Spleen (tissue), 11 donors: ENCODE measurements around the gene DEDD. TPM values are rescaled to one million over a fixed set of nuclear protein-coding genes. Genes with fewer than 3 reads are reported as not detected.

Experiments
- DNase-seq: peaks from one replicate; pipeline ENCODE4 v3.0.0-alpha.2; 2020
- H3K27ac ChIP-seq, 8 donors: fragments of 200-600 bp; sonication (generic) in 7 of 8; 1 replicate in 4 of 8; 2 replicates in 4 of 8; pipeline versions ENCODE4 v1.5.0 to v1.8.0; 2016 to 2021; ENCODE audit warnings: inconsistent platforms in 4 of 8, mild to moderate bottlenecking in 4 of 8, moderate library complexity in 1 of 8
- H3K27me3 ChIP-seq, 7 donors: fragments of 200-600 bp; sonication (generic) in 6 of 7; replicated peaks in 1 of 7; 1 replicate in 4 of 7; 2 replicates in 3 of 7; pipeline versions ENCODE4 v1.5.0 to v1.8.0; 2016 to 2021; ENCODE audit warnings: inconsistent platforms in 3 of 7, mild to moderate bottlenecking in 1 of 7
- H3K36me3 ChIP-seq, 6 donors: fragments of 200-600 bp; sonication (generic) in 5 of 6; 1 replicate in 4 of 6; 2 replicates in 2 of 6; pipeline versions ENCODE4 v1.5.0 to v1.8.0; 2016 to 2021; ENCODE audit warnings: inconsistent platforms in 2 of 6
- H3K4me1 ChIP-seq, 6 donors: fragments of 200-600 bp; sonication (generic) in 5 of 6; 1 replicate in 3 of 6; 2 replicates in 3 of 6; pipeline versions ENCODE4 v1.5.0 to v1.8.0; 2016 to 2021; ENCODE audit warnings: inconsistent platforms in 3 of 6
- H3K4me3 ChIP-seq, 8 donors: fragments of 200-600 bp; sonication (generic) in 7 of 8; 1 replicate in 4 of 8; 2 replicates in 4 of 8; pipeline versions ENCODE4 v1.5.0 to v1.8.0; 2016 to 2021; ENCODE audit warnings: inconsistent platforms in 4 of 8, mild to moderate bottlenecking in 4 of 8, moderate library complexity in 2 of 8
- H3K9me3 ChIP-seq, 8 donors: fragments of 200-600 bp; sonication (generic) in 7 of 8; 1 replicate in 4 of 8; 2 replicates in 4 of 8; pipeline versions ENCODE4 v1.5.0 to v1.8.0; 2016 to 2021; ENCODE audit warnings: inconsistent platforms in 4 of 8
- CTCF ChIP-seq, 11 experiments: fragments of 200-600 bp in 7 of 11; fragments of 450-650 bp in 4 of 11; sonication (generic) in 4 of 11; IDR thresholded peaks in 8 of 11; conservative IDR thresholded peaks in 3 of 11; 1 replicate in 7 of 11; 2 replicates in 4 of 11; pipeline versions ENCODE4 v1.4.0 to v1.8.0; 2016 to 2021; ENCODE audit warnings: antibody characterized with exemption in 11 of 11, inconsistent platforms in 4 of 11, mild to moderate bottlenecking in 1 of 11
- POLR2A ChIP-seq, 3 donors: fragments of 450-650 bp; IDR thresholded peaks; one replicate each; pipeline ENCODE4 v1.5.1; 2017; ENCODE audit warnings: antibody characterized with exemption in 3 of 3, mild to moderate bottlenecking in 1 of 3
- POLR2AphosphoS5 ChIP-seq, 3 donors: sonication (generic); formaldehyde crosslinking; IDR thresholded peaks; one replicate each; pipeline ENCODE4 v1.5.1; 2017; ENCODE audit warnings: antibody characterized with exemption in 3 of 3
- WGBS, 5 donors: extraction: QIAGEN DNeasy Blood & Tissue Kit in 3 of 5; methylation state at CpG; one replicate each; pipeline versions ENCODE4 v1.1.5 to v1.1.7; 2013 to 2018; 5-methylcytosine and 5-hydroxymethylcytosine counted together
- intact Hi-C: fragments of 100-400 bp; cut with DNase I; formaldehyde crosslinking; loops from one replicate; pipeline ENCODE4 v1.15.0; 2023; ENCODE audit warnings: low total_unique reads
- polyA plus RNA-seq, 3 donors: library from polyadenylated mRNA; stranded (reverse); fragments of 200-250 nt; gene quantifications; one replicate each; pipeline ENCODE4 v1.2.1, GENCODE V29; 2013
- total RNA-seq, 7 donors: library from RNA; depleted of rRNA in 3 of 7; stranded (reverse); fragments of >200 nt in 3 of 7; fragmentation: NEBNext Ultra II Directional in 4 of 7; extraction: Animal tissue kit (Norgen Biotek cat#: 25700) in 4 of 7; gene quantifications; one replicate each; pipeline versions ENCODE4 v1.1.0 to v1.2.1, GENCODE V29; 2016 to 2021
- donor health status: healthy with polysubstance abuse.
- donor health status: DM: no; HTN: no; CAD: no; lungs with moderate emphysema.
- donor health status: DM: no; HTN: no; CAD: no.
- donor health status: Bipolar disorder and iron deficiency.
- donor health status: healthy.
- donor health status: DM: no; HTN: no; CAD: no.
- donor health status: DM: yes; HTN: yes; CAD: no.

Gene DEDD
- total and polyA plus RNA-seq, 10 donors: 15.9 to 49.1 (median 37.6) TPM

GRCh38 chr1:161179698-161180097, 47.2 kb upstream of the DEDD start:
- TF ChIP-seq CTCF (IDR thresholded peaks at IDR 0.05 in 8 of 11, conservative IDR thresholded peaks at IDR 0.05 in 3 of 11): no peak
- TF ChIP-seq POLR2A (IDR thresholded peaks at IDR 0.05): no peak
- no peak for TF ChIP-seq POLR2AphosphoS5 (IDR thresholded peaks at IDR 0.05)
- intact Hi-C loops: no loop called here
- WGBS, 5 donors: 94 to 100% (median 97%) methylated on average over 3 of the region's 3 CpGs
- H3K27me3 ChIP-seq: no peaks in the 10 kb centered on the region
- peaks cover 0 to 15% (median 11%) of the 10 kb centered on the region in 6 donors for H3K36me3 ChIP-seq
- no peak for DNase-seq
- H3K4me1 ChIP-seq: peaks cover 44 to 90% (median 76%) of the 10 kb centered on the region in 6 donors
- no peaks in the 10 kb centered on the region for H3K9me3 ChIP-seq
- H3K4me3 ChIP-seq: no peak overlapping the region
- H3K27ac ChIP-seq: no peak overlapping the region

- intact Hi-C loops: no loop called here
- peaks cover 30 to 90% (median 66%) of the 10 kb centered on the region in 6 donors for H3K4me1 ChIP-seq
- TF ChIP-seq POLR2AphosphoS5 (IDR thresholded peaks at IDR 0.05) (no peak), CTCF (IDR thresholded peaks at IDR 0.05 in 8 of 11, conservative IDR thresholded peaks at IDR 0.05 in 3 of 11) (peak in 1 of 11 experiments; percentile 5)
- WGBS, 5 donors: 80 to 85% (median 83%) methylated on average over 9 of the region's 9 CpGs
- no peaks in the 10 kb centered on the region for H3K9me3 ChIP-seq
- H3K27ac ChIP-seq: peak overlapping the region; percentile 79 to 95 (median 92)
- DNase-seq: no peak
- H3K27me3 ChIP-seq: no peaks in the 10 kb centered on the region
- H3K36me3 ChIP-seq: peaks cover 0 to 33% (median 29%) of the 10 kb centered on the region in 6 donors
- H3K4me3 ChIP-seq: peak overlapping the region in 7 of 8 donors; percentile 71 to 95 (median 76)
Measured at GRCh38 chr1:161177936-161178244, 45.4 kb upstream of the DEDD start.

- Histone ChIP-seq H3K27ac (peak within 1 kb of the TSS; percentile 79 to 95 (median 92)), H3K27me3 (no peaks in the 10 kb centered on the region), H3K36me3 (peaks cover 0 to 39% (median 33%) of the 10 kb centered on the region in 6 donors), H3K9me3 (no peaks in the 10 kb centered on the region), H3K4me1 (peaks cover 25 to 90% (median 64%) of the 10 kb centered on the region in 6 donors), H3K4me3 (peak within 1 kb of the TSS; percentile 71 to 95 (median 76))
- DNase-seq: peak; percentile 98
- WGBS, 5 donors: 6 to 11% (median 6%) methylated on average over 26 to 50 of the region's 50 CpGs
- intact Hi-C loops: no loop called here
- TF ChIP-seq POLR2A (IDR thresholded peaks at IDR 0.05) (peak; percentile 44 to 65 (median 56)), POLR2AphosphoS5 (IDR thresholded peaks at IDR 0.05) (peak; percentile 94 to 95 (median 95)), CTCF (IDR thresholded peaks at IDR 0.05 in 8 of 11, conservative IDR thresholded peaks at IDR 0.05 in 3 of 11) (peak in 2 of 11 experiments; percentile 8 to 16)
Measured at GRCh38 chr1:161177112-161177935, 44.9 kb upstream of the DEDD start, which contains the start of gene B4GALT3. B4GALT3 (minus strand) TSS chr1:161177507; CDS start chr1:161176060, 1,447 bp downstream.

GRCh38 chr1:161176468-161177111, 44.1 kb upstream of the DEDD start:
- TF ChIP-seq POLR2AphosphoS5 (IDR thresholded peaks at IDR 0.05): no peak
- Histone ChIP-seq H3K4me1 (peaks cover 18 to 89% (median 57%) of the 10 kb centered on the region in 6 donors), H3K4me3 (peak overlapping the region; percentile 71 to 95 (median 76)), H3K27me3 (no peaks in the 10 kb centered on the region), H3K36me3 (peaks cover 3 to 46% (median 41%) of the 10 kb centered on the region in 6 donors), H3K9me3 (no peaks in the 10 kb centered on the region), H3K27ac (peak overlapping the region; percentile 79 to 95 (median 92))
- intact Hi-C loops: no loop called here
- WGBS, 5 donors: 19 to 27% (median 24%) methylated on average over 16 to 17 of the region's 17 CpGs
- peak; percentile 57 for DNase-seq
